KOPT-K1 (cell line): ENCODE measurements around the gene ODAD3.

Experiments used
- H3K27ac ChIP-seq: fragments of 200-600 bp; sonication (generic); 2 replicates; pipeline ENCODE4 v1.5.1; 2016; ENCODE audit warnings: antibody characterized with exemption, mild to moderate bottlenecking, low read depth, low read length; ENCODE audit not compliant: poor library complexity, severe bottlenecking
- H3K36me3 ChIP-seq: fragments of 200-600 bp; sonication (generic); 2 replicates; pipeline ENCODE4 v1.5.1; 2017; ENCODE audit warnings: antibody characterized with exemption, mild to moderate bottlenecking, low read length, moderate library complexity; ENCODE audit not compliant: insufficient read depth
- H3K9me3 ChIP-seq: fragments of 200-600 bp; sonication (generic); 2 replicates; pipeline ENCODE4 v1.5.1; 2017; ENCODE audit warnings: antibody characterized with exemption, low read length, mild to moderate bottlenecking; ENCODE audit not compliant: insufficient read depth, poor library complexity, severe bottlenecking

Gene ODAD3

DNA sequence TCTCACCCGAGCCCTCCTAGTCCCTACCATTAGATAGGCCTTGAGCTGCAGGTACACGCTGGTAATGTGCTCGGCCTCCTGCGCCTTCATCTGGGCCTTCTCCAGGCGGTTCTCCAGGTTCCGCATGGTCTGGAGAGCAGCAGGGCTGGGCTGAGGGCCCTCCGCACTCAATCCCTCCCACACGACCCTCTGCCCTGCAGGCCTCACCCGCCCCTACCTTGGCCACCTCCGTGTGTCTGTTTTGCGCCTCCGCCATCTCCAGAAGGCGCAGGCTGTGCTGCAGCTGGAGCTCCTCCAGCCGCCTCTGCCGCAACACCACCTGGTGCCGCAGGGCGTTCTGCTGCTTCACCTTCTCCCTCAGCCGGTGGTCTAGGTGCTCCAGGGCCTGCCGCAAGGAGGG is 8.3 kb downstream of the ODAD3 start:
- Histone ChIP-seq H3K9me3 (peaks cover 4% of the 10 kb centered on the region), H3K36me3 (no peaks in the 10 kb centered on the region), H3K27ac (no peak overlapping the region)

GRCh38 chr19:11425719-11426457 is 9.0 kb downstream of the ODAD3 start:
- Histone ChIP-seq H3K27ac (no peak overlapping the region), H3K9me3 (peaks cover 8% of the 10 kb centered on the region), H3K36me3 (no peaks in the 10 kb centered on the region)

DNA sequence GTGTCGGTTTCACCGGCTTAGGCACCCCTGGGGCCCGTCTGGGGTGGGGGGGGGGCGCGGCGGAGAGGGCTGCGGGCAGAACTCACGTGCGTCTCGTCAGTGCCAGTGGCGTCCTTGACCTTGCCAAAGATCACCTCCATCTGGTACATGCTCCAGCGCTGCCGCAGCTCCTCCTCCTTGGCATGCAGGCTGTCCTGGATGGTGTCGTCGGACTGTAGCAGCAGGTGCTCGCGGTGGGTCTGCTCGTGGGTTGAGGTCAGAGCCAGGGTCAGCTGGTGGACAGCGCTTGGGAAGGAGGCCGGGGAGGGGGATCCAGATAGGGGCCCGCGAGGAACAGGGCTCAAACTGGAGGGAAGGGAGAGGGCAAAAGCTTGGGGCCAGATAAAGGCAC is 11.1 kb downstream of the ODAD3 start:
- Histone ChIP-seq H3K36me3 (no peaks in the 10 kb centered on the region), H3K9me3 (peaks cover 8% of the 10 kb centered on the region), H3K27ac (no peak overlapping the region)

- no peak overlapping the region for H3K27ac ChIP-seq
- no peaks in the 10 kb centered on the region for H3K36me3 ChIP-seq
- peaks cover 8% of the 10 kb centered on the region for H3K9me3 ChIP-seq
Measured at GRCh38 chr19:11423164-11423790, 11.6 kb downstream of the ODAD3 start.

- peaks cover 8% of the 10 kb centered on the region for H3K9me3 ChIP-seq
- no peak overlapping the region for H3K27ac ChIP-seq
- H3K36me3 ChIP-seq = no peaks in the 10 kb centered on the region
Measured at GRCh38 chr19:11422163-11423065, 12.5 kb downstream of the ODAD3 start.

DNA sequence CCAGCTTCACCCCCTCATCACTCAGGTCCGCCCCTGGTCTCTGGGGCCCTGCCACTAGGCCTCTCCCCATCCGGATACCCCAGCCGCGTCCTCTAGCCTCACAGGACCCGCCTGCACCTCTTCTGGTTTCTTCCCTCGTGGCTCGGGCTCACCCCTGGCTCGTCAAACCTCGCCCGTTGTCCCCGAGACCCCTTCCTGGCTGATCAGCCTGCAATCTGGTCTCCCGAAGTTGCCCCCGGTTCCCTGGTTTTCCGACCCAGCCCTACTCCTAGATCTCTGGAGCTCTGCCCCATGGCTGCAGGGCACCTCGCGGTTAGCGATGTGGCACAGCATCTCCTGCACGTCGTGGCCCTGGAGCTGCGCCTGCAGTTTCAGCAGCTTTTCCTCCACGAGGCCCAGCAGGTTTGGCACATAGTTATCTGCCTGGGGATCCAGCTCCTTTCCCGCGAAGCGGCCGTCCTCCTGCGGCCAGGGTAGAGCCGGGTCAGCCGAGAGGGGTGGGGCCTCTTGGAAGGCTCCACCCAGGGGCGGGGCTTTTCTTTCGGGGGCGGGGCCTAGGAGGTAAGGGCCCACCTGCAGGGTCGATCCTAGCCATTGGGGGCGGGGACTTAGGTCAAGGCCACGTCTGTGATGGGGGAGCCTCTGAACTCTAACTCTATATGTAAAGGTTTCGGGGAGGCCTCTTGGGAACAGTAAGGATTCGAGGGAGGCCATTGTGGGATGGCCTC is 13.4 kb downstream of the ODAD3 start:
- H3K9me3 ChIP-seq = peaks cover 8% of the 10 kb centered on the region

DNA sequence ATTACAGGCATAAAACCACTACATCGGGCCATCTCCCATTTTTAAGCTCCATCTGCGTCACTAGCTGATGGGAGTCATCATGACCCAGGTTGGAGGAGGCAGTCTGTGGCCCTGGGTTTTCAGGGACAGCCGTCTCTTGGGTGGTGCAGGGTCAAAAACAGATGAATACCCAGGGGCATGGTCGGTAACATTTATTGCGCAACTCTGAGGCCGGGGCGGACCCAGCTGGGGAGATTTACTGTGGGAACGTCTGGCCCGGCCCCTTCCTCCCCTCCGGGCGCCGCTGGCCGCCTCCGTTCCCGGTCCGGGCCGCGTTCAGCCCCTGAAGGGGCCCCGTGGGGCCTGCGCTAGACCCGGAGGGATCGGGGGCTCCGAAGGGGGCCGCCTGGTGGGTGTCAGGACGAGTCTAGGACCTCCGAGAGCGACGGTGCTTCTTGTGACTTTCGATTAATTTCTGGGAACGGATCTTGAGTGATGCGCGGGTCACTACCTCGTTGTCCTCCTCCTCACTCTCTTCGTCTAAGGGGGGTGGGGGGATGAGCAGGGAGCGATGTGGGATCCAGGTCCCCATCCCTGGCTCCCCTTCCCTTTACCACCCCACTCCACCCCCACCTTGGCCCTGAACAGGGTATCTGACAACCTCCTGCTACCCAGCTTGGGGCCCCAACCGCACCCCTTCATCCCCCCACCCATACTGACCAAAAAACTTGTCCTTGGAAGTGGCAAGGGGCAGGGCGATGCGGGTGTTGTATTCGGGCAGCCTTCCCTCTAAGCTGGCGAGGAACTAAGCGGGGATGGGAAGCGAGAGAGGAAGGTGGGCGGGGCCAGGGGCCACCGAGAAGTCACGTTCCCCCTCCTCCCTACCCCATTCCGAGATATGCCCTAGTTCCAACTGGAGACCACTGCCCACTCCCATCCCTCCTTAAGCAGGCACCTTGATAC is 14.2 kb downstream of the ODAD3 start:
- H3K36me3 ChIP-seq = no peaks in the 10 kb centered on the region
- H3K27ac ChIP-seq = no peak overlapping the region
- H3K9me3 ChIP-seq = peaks cover 8% of the 10 kb centered on the region

More for the DNA sequence above, 13.4 kb downstream of the ODAD3 start:
- H3K27ac ChIP-seq = no peak overlapping the region
- H3K36me3 ChIP-seq = no peaks in the 10 kb centered on the region

DNA sequence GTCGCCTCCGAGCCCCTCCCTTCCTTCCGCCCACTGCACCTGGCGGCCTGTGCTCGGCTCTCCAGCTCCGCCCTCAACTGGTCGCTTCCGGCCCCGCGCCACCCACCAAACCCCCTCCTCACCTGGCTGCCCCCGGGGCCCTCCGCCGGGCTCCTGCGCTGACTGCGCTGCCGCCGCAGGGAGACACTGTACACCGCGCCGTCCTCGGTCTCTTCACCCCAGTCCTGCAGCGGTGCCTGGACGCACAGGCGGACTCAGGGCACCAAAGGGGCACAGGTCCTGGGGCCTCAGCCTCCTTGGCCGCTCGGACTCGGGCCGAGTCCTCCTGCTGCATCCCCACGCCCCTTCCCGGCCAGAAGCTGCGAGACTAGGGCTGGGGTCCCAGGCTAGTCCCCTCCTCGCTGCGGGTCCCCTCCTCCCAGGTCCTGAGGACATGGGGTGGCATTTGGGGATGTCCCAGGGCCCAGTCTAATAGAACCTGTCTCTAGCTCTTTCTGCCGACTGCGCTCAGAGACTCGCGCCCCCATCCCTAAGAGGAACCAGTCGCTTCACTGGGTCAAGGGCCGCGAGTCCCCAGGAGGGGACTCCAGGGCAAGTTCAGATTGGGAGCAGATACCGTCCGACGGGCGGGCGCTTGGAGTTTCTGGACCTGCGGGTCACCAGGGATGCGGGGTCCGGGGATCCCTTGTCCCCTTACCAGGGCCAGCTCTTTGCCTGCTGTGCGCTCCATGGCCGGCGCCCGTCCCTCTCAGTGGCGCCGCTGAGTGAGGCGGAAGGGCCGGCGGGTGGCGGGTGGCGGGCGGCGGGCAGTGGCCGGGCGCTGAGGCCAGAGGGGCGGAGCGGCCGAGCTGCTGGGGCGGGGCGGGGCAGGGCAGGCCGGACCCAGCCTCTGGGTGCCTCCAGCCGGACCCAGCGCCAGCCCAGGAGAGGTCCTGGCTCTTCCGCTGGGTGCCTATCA is 16.1 kb downstream of the ODAD3 start, which contains the start of gene RGL3:
RGL3 (minus strand) TSS at position 766 of the 958 bp plus-strand sequence; CDS start at position 730, 36 bp downstream.
- Histone ChIP-seq H3K36me3 (no peaks in the 10 kb centered on the region), H3K27ac (no peak within 1 kb of the TSS), H3K9me3 (peaks cover 8% of the 10 kb centered on the region)

DNA sequence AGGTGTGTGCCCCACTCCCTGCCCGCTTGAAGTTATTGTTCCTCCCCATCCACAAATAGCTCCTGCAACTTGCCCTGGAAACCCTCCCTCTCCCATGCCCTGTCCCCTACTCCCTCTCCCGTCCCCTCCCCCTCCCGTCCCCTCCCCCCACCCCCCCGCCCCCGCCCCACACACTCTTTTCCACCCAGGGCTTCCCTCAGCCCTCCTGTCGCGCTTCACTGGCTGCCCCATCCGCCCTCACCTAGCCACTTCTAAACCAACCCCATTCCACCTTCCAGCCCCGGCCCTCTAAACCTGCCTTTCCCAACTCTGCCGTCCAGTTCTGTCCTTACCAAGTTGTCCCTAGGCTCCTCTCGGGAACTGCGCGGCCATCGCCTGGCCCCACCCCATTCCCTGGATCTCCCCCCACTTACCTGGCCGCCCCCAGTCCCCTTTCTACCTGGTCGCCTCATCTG is 16.8 kb downstream of the ODAD3 start:
- Histone ChIP-seq H3K27ac (no peak overlapping the region), H3K36me3 (no peaks in the 10 kb centered on the region), H3K9me3 (peaks cover 8% of the 10 kb centered on the region)

GRCh38 chr19:11416346-11417052 is 18.4 kb downstream of the ODAD3 start:
- Histone ChIP-seq H3K9me3 (peaks cover 2% of the 10 kb centered on the region), H3K27ac (no peak overlapping the region), H3K36me3 (no peaks in the 10 kb centered on the region)

GRCh38 chr19:11414544-11414943 is 20.4 kb downstream of the ODAD3 start:
- Histone ChIP-seq H3K27ac (no peak overlapping the region), H3K9me3 (no peaks in the 10 kb centered on the region), H3K36me3 (no peaks in the 10 kb centered on the region)

GRCh38 chr19:11410682-11411081 is 24.2 kb downstream of the ODAD3 start:
- H3K27ac ChIP-seq = no peak overlapping the region
- no peaks in the 10 kb centered on the region for H3K9me3 ChIP-seq
- no peaks in the 10 kb centered on the region for H3K36me3 ChIP-seq
